Measurements from ENCODE around the gene KLHL22.

DNA sequence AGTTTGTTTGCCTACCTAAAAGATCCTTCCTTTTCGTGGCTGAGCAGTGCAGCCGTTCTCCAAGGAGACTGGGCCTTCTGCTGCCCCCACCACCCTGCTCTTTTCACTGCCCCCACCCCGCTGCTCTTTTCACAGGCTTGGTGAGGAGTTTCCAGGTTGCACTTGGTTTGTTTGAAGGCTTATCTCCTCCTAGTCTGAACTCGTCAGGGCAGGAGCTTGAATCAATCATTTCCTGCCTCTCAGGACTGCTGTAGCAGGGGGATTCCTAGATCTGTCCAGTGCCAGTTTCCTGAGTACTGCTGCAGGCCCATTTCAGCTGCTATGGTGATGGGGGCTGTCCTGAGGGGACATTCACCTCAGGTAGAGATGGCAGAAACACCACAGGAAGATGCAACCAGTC is 21.8 kb upstream of the KLHL22 start:
- TF ChIP-seq YY1 (IDR thresholded peaks at IDR 0.05; ENCODE audit: insufficient read depth, insufficient replicate concordance, low read depth, low read length) (no peak), POLR2A (IDR thresholded peaks at IDR 0.05; ENCODE audit: insufficient read depth in 1 of 2, low read depth in 2 of 2, low read length in 2 of 2) (no peak), ZNF274 (CRISPR knock-in tag; IDR thresholded peaks at IDR 0.05) (no peak)
- TF ChIP-seq, protein P1, sequence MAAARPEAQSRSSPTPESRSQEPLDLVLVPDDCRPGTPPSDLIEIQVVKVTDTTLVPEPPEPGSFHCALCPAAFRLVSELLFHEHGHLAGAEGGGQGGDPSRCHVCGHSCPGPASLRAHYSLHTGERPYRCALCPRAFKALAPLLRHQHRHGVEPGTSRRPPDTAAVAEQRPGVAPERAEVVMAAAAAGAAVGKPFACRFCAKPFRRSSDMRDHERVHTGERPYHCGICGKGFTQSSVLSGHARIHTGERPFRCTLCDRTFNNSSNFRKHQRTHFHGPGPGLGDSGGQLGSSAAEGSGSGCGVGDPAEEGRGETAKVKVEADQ (CRISPR knock-in tag; IDR thresholded peaks at IDR 0.05; ENCODE audit: borderline replicate concordance) = no peak
- TF ChIP-seq, protein P2, sequence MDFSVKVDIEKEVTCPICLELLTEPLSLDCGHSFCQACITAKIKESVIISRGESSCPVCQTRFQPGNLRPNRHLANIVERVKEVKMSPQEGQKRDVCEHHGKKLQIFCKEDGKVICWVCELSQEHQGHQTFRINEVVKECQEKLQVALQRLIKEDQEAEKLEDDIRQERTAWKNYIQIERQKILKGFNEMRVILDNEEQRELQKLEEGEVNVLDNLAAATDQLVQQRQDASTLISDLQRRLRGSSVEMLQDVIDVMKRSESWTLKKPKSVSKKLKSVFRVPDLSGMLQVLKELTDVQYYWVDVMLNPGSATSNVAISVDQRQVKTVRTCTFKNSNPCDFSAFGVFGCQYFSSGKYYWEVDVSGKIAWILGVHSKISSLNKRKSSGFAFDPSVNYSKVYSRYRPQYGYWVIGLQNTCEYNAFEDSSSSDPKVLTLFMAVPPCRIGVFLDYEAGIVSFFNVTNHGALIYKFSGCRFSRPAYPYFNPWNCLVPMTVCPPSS (IDR thresholded peaks at IDR 0.05) = no peak
- TF ChIP-seq, protein P3, sequence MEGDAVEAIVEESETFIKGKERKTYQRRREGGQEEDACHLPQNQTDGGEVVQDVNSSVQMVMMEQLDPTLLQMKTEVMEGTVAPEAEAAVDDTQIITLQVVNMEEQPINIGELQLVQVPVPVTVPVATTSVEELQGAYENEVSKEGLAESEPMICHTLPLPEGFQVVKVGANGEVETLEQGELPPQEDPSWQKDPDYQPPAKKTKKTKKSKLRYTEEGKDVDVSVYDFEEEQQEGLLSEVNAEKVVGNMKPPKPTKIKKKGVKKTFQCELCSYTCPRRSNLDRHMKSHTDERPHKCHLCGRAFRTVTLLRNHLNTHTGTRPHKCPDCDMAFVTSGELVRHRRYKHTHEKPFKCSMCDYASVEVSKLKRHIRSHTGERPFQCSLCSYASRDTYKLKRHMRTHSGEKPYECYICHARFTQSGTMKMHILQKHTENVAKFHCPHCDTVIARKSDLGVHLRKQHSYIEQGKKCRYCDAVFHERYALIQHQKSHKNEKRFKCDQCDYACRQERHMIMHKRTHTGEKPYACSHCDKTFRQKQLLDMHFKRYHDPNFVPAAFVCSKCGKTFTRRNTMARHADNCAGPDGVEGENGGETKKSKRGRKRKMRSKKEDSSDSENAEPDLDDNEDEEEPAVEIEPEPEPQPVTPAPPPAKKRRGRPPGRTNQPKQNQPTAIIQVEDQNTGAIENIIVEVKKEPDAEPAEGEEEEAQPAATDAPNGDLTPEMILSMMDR (CRISPR knock-in tag; IDR thresholded peaks at IDR 0.05) = no peak

All from HepG2 (cell line).